IPS-18c (cell line): ENCODE results near the gene IL18R1.

Experiments used
- H3K4me3 ChIP-seq: 2 replicates; pipeline ENCODE4 v1.7.0; 2013; ENCODE audit warnings: low read depth, mild to moderate bottlenecking, low read length, moderate library complexity; ENCODE audit not compliant: insufficient read depth
- H3K9me3 ChIP-seq: one replicate; pipeline ENCODE4 v1.6.1; 2013; ENCODE audit warnings: mild to moderate bottlenecking, low read length, moderate library complexity; ENCODE audit not compliant: control insufficient read depth, insufficient read depth

IL18R1 gene

GRCh38 chr2:102438111-102438510 is 82.5 kb downstream of the IL18R1 start:
- no peak overlapping the region for H3K4me3 ChIP-seq

DNA sequence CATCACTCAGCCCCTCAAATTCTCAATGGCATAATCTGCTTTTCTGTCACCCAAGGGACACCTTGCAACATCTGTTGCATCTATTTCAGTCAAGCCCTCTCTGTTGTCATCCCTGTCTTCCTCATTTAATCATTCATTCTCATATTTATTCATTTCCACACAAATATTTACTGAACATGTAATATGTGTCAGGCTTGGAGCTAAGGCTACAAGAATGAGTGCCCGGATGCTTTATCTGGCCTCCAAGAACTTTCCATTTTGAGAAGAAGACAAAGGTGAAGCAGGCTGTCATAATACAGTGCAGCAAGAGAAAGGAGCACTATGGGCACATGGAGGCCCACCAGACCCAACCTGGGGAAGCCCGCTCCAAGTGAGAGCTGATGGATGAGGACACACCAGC is 83.0 kb downstream of the IL18R1 start:
- Histone ChIP-seq H3K9me3 (no peaks in the 10 kb centered on the region), H3K4me3 (no peak overlapping the region)

More at GRCh38 chr2:102438111-102438510, 82.5 kb downstream of the IL18R1 start:
- H3K9me3 ChIP-seq = no peaks in the 10 kb centered on the region

- H3K4me3 ChIP-seq = no peak overlapping the region
- no peaks in the 10 kb centered on the region for H3K9me3 ChIP-seq
These were observed 83.6 kb downstream of the IL18R1 start for GRCh38 chr2:102439065-102439695.

DNA sequence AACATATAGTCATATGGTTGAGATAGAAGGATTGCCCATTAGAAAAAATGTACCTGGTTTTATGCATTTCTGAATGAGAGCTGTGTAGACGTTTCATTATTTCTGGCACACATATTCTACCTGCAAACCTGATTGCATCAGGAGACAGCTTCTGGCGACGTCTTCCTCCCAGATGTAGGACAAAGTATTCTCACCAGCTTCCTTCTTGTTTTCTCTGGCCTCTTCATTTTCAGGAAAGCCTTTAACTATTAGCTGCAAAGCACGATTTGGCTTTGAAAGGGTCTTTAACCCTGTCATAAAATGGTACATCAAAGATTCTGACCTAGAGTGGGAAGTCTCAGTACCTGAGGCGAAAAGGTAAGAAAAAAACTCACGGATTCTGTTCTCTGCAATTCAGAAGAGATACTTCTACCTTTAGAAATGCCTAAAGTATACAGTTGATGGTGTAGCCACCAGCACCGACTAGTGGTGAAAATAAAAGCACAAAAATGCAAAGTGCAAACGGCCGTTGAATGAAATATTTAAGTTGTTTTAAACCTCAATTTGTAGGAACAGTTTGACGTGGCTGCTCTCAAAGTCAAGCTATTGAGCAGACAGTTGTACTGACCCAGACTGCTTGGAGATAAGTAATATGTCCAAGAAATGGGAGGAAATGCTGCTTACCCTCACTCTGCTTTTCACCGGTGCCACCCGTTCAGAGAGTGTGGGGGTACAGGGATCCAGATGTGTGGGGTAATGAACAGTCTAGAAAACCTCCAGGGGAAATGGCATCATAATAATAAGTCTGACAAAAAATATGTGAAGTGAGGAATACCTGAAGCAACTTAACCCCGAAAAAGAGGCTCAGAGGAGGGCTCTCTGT is 87.6 kb downstream of the IL18R1 start:
- no peak overlapping the region for H3K4me3 ChIP-seq
- H3K9me3 ChIP-seq = no peaks in the 10 kb centered on the region

DNA sequence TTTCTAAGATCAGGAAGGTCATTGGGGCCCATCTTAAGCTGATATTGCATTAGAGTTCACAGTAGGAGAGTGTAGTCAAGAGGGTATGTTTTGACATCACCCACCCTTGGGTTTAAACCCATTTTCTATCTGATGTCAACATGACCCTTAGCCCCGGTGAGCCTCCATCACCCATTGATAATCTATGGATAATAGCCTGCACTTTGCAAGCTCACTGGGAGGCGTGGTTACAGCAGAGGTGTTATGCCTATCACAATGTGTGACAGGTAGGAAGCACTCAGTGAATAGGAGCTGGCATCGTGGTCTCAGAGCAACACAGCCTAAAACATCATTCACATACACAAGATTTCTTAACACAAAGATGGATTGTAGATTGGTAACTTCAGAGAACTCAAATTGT is 88.6 kb downstream of the IL18R1 start:
- no peak overlapping the region for H3K4me3 ChIP-seq
- H3K9me3 ChIP-seq = no peaks in the 10 kb centered on the region

GRCh38 chr2:102446936-102447335 is 91.3 kb downstream of the IL18R1 start:
- Histone ChIP-seq H3K4me3 (no peak overlapping the region), H3K9me3 (no peaks in the 10 kb centered on the region)
